Islet of Langerhans (tissue), 1 donor: ENCODE measurements around the gene SEC24B.
A peak's percentile ranks its signal among the peaks of the same experiment; 100 is the strongest.

Source experiments
- FAIRE-seq: peaks from one replicate; lab custom pipeline; 2011; peaks lifted over from hg19 to GRCh38; lab: Jason Lieb, UNC

The SEC24B gene

GRCh38 chr4:109433205-109434006 lies at the start of gene SEC24B:
SEC24B (plus strand) TSS chr4:109433815; CDS start chr4:109433870, 55 bp downstream.
- FAIRE-seq: no peak

GRCh38 chr4:109383823-109384222 lies 49.8 kb upstream of the SEC24B start:
- FAIRE-seq: no peak

GRCh38 chr4:109385260-109385659 lies 48.4 kb upstream of the SEC24B start:
- no peak for FAIRE-seq

- FAIRE-seq: no peak
These were observed 44.1 kb upstream of the SEC24B start for GRCh38 chr4:109389369-109390114.

GRCh38 chr4:109390115-109390768 lies 43.4 kb upstream of the SEC24B start:
- no peak for FAIRE-seq

- FAIRE-seq: no peak
These were observed 37.9 kb upstream of the SEC24B start for GRCh38 chr4:109395694-109396093.

- FAIRE-seq: no peak
These were observed 34.7 kb upstream of the SEC24B start for GRCh38 chr4:109398928-109399327.

- peak; percentile 81 for FAIRE-seq
These were observed 27.2 kb upstream of the SEC24B start for GRCh38 chr4:109406337-109406931.

GRCh38 chr4:109407027-109407737 lies 26.4 kb upstream of the SEC24B start:
- no peak for FAIRE-seq

- FAIRE-seq: no peak
These were observed 24.9 kb upstream of the SEC24B start for GRCh38 chr4:109408711-109409110.

- no peak for FAIRE-seq
These were observed 23.4 kb upstream of the SEC24B start for GRCh38 chr4:109410226-109410625.

GRCh38 chr4:109410776-109411175 lies 22.8 kb upstream of the SEC24B start:
- FAIRE-seq: no peak

GRCh38 chr4:109411964-109412363 lies 21.7 kb upstream of the SEC24B start:
- no peak for FAIRE-seq

- FAIRE-seq: no peak
These were observed 20.8 kb upstream of the SEC24B start for GRCh38 chr4:109412776-109413175.

GRCh38 chr4:109414938-109415337 lies 18.7 kb upstream of the SEC24B start:
- FAIRE-seq: no peak

GRCh38 chr4:109418588-109418987 lies 15.0 kb upstream of the SEC24B start:
- no peak for FAIRE-seq

- no peak for FAIRE-seq
These were observed 13.9 kb upstream of the SEC24B start for GRCh38 chr4:109419679-109420078.

- FAIRE-seq: no peak
These were observed 9.3 kb upstream of the SEC24B start for GRCh38 chr4:109424093-109424841.

- FAIRE-seq: no peak
These were observed 8.2 kb upstream of the SEC24B start for GRCh38 chr4:109425405-109425804.

GRCh38 chr4:109429545-109429944 lies 4.1 kb upstream of the SEC24B start:
- FAIRE-seq: no peak

GRCh38 chr4:109432203-109432602 lies 1.4 kb upstream of the SEC24B start:
- no peak for FAIRE-seq
